Pulmonary artery endothelial cell (primary cell): ENCODE results near the gene TFEB. TPM values are rescaled to one million over a fixed set of nuclear protein-coding genes. Genes with fewer than 3 reads are reported as not detected.
A peak's percentile ranks its signal among the peaks of the same experiment; 100 is the strongest.

ENCODE experiments used
- DNase-seq: peaks from one replicate; pipeline ENCODE4 v3.0.0-alpha.2; 2011; ENCODE audit warnings: low read depth, low spot score
- total RNA-seq: library from RNA; depleted of rRNA; stranded (reverse); fragments of >200 nt; gene quantifications from 2 replicates; pipeline ENCODE4 v1.2.3, GENCODE V29; 2014

TFEB gene
- total RNA-seq, 1 donor from 2014 or later, result 3.8 TPM

DNA sequence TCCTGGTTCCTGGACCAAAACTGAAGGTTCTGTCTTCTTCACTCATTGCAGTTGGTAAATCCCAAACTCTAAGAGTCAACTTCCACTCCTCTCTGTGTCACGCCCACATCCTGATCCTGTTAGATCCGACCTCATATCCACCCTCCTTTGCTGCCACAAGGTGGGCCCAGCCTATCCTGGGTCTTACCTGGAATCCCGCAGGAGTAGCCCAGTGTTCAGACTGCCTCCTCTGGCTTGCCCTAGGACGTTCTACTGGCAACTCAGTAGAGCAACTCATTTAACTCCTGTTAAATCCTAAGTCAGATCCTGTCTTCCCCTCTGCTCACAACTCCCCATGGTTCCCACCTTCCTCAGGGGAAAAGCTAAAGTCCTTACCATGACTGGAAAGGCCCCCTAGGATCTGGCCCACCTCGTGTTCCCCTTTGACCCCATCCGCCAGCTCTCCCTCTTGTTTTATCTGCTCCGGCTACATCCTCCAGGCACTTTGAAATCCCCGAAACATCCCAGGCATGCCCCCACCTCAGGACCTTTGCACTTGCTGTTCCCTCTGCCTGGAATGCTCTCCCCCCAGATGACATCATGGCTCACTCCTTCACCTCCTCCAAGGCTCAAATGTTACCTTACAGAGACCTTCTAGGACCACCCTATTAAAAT, 43.9 kb downstream of the TFEB start:
- DNase-seq, result no peak

DNA sequence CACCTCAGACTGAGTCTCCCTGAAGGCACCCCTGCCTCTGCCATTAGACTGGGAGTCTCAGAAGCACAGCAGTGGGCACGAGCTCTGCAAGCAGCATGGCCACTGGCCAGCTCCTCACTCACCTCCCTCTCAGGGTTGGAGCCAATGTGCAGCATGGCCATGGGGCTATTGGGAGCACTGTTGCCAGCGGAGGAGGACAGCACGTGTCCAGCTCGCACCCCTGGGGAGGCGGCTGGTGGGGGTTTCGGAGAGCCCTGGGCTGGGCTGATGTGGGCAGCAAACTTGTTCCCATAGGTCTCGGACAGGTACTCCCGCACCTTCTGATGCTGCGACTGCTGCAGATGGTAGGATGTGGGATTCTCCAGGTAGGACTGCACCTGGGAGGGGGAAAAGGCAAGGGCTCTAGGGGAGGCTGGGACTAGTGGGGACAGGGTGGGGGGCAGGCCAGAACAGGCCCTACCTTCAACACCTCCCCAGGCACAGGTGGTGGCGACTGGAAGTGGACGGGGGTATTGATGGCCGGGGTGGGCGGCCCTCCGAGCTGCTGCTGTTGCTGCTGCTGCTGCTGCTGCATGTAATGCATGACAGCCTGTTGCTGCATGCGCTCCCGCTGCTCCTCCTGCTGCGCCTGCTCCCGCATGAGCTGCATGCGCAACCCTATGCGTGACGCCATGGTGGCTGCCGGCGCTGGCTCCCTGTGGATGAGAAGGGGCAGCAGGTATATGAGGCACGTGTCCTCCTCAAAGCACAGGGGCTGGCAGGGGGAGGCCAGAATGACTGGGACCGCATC, 44.7 kb downstream of the TFEB start:
- no peak for DNase-seq

DNA sequence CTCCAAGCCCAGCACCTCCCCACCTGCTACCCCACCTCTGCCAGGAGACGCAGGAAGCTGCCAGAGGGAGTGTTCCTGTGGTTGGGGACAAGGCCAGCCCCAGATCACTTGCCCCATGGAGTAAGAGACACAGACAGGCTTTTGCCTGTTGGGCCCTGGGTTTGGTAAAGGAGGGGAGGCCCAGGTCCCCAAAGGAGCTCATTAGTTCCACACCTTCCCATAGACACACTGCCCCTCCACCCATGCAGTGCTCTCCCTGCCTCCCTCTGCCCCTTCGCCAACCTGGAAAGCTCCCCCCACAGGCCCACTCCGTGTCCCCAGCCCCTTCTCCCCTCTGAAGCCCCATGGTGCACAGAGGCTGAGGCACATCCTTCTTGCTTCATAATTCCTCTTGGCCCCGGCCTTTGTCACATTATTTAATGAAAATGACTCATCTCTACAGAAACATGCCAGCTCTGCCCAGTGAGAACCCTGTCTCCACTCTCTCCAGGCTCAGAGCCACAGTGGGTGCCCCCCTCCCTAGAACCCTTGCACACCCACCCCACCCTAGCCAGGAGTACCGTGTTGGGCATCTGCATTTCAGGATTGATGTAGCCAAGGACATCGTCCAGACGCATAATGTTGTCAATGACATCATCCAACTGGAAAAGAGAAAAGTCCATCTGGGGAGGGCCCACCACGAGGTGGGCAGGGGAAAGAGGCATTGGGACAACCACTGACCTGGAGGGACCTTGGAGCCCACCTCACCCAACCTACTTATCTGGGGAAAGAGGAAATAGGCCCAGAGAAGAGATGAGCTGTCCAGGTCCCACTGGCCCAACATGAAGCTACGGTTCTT, 46.0 kb downstream of the TFEB start:
- no peak for DNase-seq

DNA sequence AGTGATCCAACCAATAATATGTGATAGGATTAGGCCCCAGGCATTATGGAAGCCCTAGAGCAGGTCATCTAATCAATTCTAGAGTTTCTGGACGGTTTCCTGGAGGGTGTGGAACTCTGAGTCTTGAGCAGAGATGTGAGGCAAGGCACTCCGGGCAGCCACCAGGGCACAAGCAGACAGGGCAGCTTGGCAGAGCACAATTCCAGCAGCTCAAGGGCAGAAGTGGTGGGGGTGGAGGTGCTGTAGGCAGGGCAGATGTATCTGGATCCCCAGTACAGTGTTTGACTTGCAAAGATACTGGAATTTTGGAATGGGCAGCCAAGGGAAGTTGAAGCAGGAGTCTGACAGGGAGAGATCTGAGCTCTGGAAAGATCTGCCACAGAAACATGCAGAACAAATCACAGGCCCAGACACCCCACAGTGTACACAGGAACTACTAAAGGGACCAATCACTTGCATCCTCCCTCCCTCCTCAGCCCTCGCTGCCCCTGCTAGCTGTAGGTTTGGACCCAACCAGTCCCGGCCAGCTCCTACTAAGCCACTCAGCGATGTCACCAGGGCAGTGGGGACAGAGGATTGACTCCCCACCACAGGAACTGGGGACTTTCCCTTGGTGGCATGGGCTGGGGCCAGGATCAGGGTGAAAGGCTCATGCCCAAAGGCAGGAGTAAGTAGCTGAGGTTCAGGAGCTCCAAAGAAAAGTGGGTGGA, 47.0 kb downstream of the TFEB start:
- no peak for DNase-seq

DNA sequence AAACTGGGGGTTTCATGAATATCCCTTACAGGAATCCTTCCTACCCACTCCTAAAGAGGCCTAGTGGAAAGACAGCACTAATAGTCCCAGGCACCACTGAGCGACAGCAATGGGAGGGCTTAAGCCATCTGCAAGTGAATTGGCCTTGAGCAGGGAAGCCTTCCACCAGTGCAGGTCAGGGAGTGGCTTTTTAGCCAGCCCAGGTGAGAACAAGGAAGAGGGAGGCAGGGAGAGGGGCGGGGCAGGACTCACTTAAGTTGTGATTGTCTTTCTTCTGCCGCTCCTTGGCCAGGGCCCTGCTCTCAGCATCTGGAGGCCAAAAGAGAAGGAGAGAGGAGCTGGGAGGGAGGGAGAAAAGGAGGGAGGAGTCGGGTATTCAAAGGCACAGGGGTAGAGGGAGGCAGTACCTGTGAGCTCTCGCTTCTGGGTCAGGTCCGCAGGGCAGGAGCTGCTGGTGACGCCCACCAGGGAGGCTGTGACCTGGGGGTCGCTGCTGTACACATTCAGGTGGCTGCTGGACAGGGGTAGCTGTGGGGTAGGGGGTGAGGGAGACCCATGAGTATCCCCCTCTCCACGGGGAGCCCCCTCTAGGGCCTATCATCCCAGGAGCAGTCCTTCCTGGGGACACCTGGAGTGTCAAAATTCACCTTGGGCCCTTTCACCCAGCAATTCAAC, 47.8 kb downstream of the TFEB start:
- no peak for DNase-seq

DNA sequence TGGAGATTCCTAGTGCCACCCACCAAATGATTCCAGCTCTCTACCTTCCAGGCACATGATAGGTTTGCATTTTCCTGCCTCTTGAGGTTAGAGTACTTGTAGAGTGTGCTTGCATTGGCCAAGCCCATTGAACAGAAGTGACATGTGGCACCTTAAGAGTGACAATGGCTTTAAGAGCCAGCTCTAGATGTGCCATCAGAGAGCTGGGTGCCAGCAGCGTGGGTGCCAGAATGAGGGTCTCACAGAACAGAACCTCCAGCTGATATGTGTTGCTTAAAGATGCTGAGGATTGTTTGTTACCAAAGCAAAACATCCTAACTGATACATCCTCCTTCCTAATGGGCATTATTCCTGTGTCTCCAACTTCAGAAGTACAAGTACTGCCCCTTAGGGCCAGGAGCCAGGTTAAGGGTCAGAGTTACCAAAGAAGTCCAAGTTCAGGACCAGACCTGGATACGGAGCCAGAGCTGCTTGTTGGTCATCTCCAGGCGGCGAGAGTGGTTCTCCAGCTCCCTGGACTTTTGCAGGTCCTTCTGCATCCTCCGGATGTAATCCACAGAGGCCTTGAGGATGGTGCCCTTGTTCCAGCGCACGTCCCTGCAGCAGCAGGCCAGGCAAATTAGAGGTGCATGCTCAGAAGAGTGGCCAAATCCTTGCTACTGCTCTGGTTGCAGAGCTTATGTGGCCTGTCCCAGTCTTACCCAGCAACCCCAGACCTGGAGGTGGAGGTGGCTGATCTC, 49.6 kb downstream of the TFEB start:
- DNase-seq, result no peak

DNA sequence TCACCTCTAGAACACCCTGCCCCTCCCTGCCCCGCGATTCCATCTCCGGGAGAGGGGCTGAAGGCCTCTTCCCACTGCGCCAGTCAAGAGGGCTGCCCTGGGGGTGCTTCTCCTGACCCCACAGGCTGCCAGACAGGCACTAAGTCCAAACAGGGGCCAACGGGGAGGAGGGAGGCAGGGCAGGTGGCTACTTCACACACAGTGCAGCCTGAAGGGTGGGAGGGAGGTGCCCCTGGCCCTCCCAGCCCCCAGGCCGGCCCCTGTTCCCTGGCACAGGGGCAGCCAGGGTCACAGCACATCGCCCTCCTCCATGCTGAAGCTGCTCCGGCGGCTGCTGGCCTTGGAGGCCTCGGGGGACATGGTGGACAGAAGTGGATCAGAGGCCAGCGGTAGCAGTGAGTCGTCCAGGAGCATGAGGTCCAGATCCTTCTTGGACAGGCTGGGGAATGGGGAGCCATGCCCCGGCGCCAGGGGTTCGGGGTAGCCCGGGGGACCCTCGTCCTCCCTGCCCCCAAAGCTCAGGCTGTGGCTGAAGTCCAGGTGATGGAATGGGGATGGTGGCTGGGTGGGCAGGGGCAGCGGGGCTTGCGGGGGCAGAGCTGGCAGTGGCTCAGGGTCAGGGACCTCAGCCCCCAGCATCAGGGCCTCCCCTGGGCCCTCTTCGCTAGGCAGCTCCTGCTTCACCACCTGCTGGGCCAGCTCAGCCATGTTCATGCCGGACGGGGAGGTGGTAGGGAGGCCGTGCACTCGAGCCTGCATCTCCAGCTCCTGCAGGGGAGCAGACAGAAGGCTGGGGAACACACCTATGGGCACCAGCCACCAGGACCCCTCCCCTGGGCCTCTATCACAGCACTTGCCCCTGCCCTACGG, 50.9 kb downstream of the TFEB start:
- DNase-seq, result no peak

DNA sequence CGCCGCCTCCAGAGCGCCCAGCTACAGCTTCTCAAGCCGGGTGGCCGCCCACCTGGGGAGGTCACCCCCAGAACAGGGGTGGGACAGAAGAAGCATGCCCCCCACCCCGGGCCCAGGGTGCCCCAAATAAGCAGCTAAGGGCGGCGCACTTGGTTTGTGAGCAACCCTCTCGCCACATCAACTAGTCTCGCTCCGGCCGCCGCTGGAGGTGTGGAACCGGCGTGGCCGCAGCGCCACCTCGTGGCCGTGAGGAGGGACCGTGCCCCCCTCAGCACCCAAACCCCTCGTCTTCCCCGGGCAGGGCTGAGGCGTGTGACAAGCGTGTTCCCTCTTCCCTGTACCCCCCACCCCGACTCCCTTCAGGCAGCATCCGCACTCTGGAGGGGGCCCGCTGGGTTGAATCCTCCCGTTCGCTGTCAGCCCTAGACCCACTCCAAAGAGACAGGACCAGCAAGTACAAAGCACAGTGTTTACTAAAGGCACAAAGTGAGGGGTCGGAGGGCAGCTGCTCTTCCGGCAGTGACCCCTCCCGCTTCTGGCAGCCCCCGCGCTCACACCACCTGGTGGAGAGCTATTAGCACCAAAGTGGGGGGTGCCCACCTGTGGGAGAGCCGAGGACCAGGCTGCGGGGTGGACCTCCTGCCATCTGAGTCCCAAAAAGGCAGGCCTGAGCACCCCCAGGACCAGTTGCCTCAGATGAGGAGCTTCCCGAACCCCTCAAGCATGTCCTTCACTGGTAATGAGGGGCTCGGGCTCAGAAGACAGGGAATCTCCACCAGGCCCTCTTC, 51.7 kb downstream of the TFEB start:
- DNase-seq, result no peak

DNA sequence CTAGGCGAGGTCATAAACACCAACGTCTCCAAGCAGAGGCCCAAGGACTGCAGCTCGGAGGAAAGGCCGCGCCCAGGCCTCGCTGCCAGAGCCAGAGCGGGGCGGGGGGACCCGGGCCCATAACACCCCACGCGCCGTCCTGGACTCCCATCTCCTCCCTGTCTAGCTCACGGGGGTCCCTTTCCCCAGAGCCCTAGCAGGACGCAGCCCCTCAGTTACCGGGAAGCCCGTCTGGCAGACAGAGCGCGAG, 52.2 kb downstream of the TFEB start:
- DNase-seq, result no peak

DNA sequence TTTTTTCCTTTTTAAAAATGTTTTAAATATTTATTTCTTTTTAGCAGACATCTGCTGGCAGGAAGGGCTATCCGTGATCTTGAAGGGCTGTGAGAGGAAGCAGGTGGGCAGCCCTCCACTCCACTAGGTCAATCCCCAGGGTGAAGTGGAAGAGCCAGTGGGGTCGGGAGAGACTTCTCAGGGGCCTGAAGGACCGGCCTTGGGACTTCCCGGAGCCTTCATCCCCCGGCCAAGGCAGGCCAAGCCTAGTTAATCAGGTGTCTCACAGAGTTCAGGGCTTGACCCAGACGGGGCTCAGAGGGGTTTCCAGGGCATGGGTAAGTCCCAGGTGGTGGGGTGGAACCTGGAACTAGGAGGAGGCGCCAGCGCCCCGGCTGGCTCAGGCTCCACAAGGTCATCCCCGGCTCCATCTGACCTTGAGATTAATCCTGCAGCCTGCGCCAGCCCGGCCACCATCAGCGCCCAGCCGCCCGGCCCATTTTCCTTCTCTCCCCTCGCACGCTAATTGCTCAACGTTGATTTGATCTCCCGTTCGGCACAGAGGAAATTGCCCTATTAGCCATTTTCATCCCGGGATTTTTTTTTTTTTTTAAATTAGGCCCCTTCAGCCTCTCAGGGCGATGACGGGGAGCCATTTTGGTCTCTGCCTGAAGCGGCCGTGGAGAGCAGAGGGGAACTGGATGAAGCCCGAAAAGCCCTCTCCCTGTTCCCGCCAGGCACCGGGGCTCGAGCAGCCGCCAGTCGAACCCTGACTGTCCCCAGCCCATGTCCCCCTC, 52.7 kb downstream of the TFEB start:
- no peak for DNase-seq

DNA sequence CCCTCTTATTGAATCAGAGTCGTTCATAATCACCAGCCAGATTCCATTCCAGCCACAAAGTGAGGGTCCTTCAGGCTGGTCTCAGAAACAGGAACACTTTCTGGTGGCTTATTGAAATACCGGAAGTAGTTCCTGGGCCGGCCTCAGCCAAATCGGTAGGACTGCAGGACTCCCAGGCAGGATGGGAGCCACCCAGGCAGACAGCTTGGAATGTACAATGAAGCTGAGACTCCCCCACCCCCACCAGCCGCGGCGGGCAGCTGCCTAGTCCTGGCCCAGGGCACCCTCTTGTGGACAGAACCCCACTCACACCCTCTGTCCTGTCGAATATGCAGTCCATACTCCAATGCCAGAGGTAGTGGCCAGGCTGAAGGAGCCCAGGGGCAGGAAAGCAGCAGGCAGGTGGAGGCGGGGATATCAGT, 53.3 kb downstream of the TFEB start:
- DNase-seq, result peak; percentile 32

DNA sequence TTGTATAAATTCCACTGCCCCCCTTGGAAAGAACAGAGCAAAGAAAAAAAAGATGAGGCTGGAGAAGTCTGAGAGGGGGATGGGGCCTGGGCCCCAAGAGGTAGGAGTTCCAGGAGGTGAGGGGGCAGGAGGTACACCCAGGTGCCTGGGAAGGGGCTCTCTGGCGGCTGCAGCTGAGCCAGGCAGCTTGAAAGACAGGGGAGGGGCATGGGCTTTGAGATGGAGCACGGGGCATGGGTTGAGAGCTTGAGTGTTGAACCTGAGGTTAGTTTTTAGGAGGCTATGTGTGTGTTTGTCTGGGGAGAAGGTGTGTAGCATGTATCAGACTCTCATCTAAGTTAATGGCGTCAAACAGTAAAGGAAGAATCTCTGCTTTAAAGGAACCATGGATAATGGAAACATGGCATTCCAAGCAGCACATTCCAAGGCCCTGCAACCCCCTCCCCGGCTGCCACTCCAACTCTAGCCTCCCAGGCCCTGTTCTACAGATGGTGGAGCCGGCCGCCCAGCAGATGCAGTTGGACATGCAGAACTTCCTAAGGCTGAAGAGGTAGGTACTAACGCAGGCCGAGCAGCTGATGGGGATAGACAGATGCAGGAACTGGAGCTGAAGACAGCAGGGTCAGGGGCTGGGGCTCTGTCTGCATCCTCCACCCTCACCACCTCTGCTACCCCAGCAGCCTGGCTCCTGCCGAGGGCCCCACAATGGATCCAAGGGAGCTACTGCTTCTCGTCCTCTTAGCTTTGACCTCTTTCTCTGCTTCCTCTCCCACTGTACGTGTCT, 55.0 kb downstream of the TFEB start:
- no peak for DNase-seq

DNA sequence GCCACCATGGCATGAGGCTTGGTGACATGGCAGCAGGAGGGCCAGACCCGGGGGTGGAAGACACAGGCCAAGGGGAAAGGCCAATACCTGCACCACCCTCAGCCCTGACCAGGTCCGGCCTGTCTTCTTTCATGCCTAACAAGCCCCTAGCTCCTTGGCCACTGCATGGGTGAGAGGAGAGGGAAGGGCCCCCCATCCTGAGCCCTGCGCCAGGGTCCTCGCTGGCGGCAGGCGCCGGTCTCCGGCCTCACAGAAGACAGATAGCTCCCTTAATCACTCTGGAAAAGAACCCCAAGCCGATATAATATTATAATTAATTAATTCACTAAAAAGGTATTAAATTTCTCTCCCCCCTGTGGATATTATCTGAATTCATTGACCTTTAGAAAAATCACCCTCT, 55.7 kb downstream of the TFEB start:
- no peak for DNase-seq

DNA sequence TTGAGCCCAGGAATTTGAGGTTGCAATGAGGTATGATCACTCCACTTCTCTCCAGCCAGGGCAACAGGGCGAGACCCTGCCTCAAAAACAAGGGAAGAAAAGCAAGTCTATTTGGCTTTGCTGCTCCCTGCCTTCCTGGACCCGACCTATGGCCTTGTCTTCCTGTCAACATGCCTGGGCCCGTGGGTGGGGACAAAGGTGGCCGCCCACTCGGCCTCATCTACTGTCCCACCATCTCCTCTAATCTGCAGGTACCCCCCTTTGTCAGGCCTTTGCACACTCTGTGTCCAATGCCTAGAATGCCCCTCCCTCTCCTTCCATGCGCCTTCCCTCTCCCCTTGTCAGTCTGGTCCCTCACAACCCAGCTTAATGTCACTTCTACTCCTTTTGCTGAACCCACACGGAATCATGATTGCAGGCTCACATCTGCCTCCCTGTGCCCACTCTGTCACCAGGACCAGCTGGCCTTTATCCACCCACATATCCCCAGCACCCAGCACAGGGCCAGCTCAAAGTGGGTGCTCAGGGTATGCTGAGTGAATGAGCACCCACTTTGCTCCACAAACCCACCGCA, 56.8 kb downstream of the TFEB start:
- no peak for DNase-seq

DNA sequence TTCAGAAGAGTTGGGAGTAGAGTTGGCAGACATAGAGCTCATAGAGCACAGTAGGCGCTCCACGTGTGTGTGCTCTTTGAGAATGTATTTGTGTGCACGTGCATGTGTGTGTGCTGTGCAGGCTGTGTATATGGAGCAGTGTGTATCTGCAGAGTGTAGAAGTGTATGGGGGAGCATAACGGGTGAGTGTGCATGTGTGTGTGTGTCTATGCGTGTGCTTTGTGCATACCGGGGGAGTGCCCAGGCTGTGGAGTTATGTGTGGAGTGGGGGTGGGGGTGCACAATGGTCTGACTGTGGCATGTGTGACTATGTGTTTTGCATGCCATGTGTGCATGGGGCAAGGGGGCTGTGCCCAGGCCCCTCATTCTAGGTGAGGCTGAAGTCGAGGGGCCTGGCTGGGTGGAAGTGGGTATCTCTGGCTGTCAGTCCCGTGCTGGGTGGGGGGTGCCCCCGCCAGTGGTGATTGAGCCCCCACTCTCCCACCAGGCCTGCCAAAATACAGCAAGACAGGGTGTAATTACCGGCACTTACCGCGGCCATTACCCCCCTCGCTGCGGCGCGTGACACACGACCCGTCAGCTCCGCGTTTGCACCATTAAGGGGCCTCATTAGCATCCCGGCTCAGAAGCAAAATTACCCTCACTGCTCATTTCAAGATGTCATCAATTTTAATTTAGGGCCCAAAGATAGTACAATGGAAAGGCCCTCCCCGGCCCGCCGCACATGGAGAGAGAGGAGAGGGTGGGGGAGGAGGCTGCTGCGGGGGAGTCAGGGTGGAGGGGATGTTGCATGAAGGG, 58.1 kb downstream of the TFEB start:
- DNase-seq, result no peak

DNA sequence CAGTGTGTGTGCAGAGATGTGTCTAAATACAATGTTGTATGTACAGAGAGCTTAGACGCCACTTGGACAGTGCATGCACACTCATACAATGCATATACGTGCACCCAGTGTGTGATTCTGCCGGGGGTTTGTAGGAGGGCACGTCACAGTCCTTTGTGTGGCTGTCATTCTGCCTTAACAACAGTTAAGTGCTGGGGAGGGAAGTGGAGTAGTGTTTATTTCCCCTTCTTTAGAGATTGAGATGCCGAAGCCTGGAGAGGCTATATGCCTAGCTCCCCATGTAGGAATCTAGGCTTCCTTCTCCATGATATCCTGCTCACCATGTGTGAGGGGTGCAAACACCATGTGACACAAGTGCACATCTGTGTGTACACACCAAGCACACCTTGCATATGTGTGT, 59.0 kb downstream of the TFEB start:
- no peak for DNase-seq
